HG02885 (cell line): ENCODE data around the gene ACE2.

ENCODE experiments used
- ATAC-seq: cut with Tn5 transposase; IDR thresholded peaks from one replicate; pipeline ENCODE4 v1.9.1; 2021; ENCODE audit warnings: mild to moderate bottlenecking; ENCODE audit not compliant: unreplicated experiment, poor library complexity

Gene ACE2

DNA sequence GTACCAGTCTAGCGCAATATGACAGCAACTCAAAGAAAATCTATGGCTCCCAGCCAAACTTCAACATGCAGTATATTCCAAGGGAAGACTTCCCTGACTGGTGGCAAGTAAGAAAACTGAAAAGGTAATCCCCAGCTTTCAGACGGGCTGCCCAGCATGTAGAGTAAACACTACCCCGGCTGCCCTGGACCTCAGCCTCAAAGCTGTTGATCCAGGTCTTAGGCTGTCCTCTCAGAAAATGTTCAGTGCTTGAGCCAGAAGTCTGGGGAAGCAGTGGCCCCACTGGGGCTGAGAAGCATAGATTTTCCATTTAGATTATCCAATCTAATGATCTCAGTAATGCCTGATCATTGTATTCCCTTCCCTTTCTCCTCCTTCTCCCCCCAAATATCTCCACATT, 78.3 kb downstream of the ACE2 start:
- ATAC-seq = no peak

DNA sequence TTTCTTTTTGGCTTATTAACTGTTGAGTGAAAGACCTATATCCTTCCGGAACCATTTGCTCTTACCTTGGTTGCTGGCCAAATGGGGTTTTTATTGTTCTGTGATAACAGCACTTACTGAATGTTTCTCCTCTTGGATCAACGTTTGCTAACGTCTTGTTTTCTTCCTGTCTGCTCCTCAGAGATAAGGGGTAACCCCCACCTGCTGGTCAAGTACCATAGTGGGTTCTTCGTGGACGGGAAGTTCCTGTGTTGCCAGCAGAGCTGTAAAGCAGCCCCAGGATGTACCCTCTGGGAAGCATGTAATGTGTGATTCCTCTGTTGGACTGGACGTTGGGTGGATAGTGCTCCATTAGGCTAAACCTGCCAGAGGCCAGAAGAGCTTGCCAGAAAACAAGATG, 84.8 kb downstream of the ACE2 start:
- ATAC-seq = no peak

DNA sequence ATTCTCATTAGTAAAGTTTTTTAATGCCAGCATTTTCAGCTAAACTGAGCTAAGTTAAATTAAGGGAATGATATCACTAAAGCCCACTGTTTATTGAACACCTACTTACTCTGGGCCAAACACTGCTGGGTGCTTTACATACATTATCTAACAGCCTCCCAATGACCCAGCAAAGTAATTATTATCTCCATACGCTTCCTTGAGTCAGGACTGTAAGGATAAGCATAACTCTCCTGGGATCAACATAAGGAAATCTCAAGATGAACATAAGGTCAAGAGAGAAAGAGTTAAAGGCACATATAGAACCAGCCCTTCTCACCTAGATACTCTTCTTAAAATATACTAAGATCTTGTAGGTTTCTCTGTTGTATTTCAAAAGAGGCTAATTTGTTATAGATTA, 86.5 kb downstream of the ACE2 start:
- no peak for ATAC-seq

DNA sequence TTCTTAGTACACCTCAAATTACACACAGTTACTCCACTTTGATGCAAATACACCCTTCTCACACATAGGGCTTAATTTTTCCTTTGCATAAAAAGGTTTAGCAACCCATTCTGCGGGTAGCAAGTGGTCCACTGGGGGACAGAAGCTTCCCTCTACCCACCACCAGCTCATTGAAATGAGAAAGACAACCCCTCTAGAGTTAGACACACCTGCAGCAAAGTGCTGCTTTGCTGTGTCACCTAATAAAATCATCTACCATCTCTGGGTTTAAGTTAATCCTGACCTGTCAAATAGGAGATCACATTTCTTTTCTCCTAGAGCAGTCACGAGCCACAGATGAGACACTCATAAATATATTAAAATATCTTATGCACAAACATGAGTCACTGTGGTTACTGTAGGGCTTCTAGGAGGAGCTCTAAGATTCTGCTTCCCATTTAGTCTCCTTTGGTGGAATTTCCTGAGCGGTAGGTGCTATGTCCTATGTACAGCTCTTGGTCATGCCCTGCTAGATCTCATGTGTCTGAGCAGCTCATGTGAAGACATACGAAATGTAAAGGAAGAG, 88.3 kb downstream of the ACE2 start:
- ATAC-seq = no peak

DNA sequence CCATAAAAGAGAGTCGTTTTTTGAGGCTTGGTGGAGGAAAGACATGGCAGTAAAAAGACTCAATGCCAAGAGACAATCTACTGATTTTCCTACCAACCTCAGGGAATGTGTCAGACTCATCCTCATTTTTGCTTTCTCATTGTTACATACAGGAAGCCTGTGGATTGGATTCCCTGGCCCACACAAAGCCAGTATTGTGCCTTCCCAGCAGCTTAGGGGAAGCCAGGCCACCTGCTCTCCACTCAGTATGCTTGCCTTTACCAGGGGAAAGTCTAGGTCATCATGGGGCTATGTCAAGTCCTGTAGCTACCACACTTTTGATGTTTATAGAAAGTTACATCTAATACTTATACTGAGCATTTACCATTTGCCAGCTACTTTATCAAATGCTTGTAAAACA, 89.2 kb downstream of the ACE2 start:
- no peak for ATAC-seq
